ENCODE data around the gene OCEL1. TPM values are rescaled to one million over a fixed set of nuclear protein-coding genes. Genes with fewer than 3 reads are reported as not detected.

Gene OCEL1
- total RNA-seq, 1 donor from 2014 or later: 23.4 TPM

DNA sequence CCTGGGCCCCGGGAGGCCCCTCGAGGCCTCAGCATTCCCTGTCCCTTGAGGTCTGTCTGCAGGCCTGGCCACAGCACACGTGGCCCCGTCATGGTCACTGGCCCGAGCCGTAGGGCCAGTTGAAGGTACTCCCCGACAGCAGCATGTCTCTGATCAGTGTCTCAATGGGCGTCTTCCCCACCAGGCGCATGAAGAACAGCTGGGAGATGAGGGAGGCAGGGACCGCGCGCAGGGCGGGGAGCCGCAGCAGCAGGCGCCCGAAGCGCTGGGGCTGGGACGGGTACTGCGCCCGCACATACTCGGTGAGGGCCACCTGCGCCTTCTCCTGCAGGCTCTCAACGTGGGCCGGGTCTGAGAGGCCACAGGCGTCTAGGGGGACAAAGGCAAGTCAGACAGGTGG, 6.2 kb downstream of the OCEL1 start:
- TF ChIP-seq, protein P1, sequence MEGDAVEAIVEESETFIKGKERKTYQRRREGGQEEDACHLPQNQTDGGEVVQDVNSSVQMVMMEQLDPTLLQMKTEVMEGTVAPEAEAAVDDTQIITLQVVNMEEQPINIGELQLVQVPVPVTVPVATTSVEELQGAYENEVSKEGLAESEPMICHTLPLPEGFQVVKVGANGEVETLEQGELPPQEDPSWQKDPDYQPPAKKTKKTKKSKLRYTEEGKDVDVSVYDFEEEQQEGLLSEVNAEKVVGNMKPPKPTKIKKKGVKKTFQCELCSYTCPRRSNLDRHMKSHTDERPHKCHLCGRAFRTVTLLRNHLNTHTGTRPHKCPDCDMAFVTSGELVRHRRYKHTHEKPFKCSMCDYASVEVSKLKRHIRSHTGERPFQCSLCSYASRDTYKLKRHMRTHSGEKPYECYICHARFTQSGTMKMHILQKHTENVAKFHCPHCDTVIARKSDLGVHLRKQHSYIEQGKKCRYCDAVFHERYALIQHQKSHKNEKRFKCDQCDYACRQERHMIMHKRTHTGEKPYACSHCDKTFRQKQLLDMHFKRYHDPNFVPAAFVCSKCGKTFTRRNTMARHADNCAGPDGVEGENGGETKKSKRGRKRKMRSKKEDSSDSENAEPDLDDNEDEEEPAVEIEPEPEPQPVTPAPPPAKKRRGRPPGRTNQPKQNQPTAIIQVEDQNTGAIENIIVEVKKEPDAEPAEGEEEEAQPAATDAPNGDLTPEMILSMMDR (IDR thresholded peaks at IDR 0.05; ENCODE audit: partially characterized antibody, unreplicated experiment): no peak
- Mint-ChIP-seq H3K4me3 (ENCODE audit: unreplicated experiment) (no peak overlapping the region), H3K36me3 (ENCODE audit: unreplicated experiment) (no peaks in the 10 kb centered on the region), H3K4me1 (ENCODE audit: low read depth, unreplicated experiment) (peaks cover 2% of the 10 kb centered on the region), H3K9me3 (ENCODE audit: unreplicated experiment) (peaks cover 6% of the 10 kb centered on the region), H3K27me3 (ENCODE audit: unreplicated experiment) (peaks cover 3% of the 10 kb centered on the region), H3K27ac (ENCODE audit: unreplicated experiment) (no peak overlapping the region)
- no peak for DNase-seq

DNA sequence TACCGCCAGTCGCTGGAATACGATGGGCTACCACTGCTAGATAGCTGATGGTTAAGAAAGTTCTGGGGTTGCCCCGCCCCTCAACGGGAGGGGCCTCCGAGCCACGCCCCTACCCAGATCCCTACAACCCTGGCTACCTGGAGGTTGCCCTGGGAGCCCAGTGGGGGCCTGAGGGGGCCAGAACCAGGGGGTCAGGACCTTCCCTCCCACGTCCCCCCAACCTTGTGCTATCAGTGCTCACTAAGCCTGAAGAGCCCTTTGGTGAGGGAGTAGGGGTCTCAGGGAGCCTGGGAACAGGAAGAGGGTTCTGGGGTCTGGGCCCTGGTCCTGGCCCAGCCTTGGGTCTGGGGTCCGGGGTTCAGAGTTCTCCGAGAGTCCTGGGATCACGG, 8.9 kb downstream of the OCEL1 start:
- H3K27ac Mint-ChIP-seq (ENCODE audit: unreplicated experiment): no peak overlapping the region
- no peaks in the 10 kb centered on the region for H3K36me3 Mint-ChIP-seq (ENCODE audit: unreplicated experiment)
- peaks cover 9% of the 10 kb centered on the region for H3K9me3 Mint-ChIP-seq (ENCODE audit: unreplicated experiment)
- peak overlapping the region; percentile 63 for H3K4me3 Mint-ChIP-seq (ENCODE audit: unreplicated experiment)
- peaks cover 6% of the 10 kb centered on the region for H3K27me3 Mint-ChIP-seq (ENCODE audit: unreplicated experiment)
- TF ChIP-seq, protein P1 (IDR thresholded peaks at IDR 0.05; ENCODE audit: partially characterized antibody, unreplicated experiment): no peak
- DNase-seq: no peak
- peaks cover 2% of the 10 kb centered on the region for H3K4me1 Mint-ChIP-seq (ENCODE audit: low read depth, unreplicated experiment)

DNA sequence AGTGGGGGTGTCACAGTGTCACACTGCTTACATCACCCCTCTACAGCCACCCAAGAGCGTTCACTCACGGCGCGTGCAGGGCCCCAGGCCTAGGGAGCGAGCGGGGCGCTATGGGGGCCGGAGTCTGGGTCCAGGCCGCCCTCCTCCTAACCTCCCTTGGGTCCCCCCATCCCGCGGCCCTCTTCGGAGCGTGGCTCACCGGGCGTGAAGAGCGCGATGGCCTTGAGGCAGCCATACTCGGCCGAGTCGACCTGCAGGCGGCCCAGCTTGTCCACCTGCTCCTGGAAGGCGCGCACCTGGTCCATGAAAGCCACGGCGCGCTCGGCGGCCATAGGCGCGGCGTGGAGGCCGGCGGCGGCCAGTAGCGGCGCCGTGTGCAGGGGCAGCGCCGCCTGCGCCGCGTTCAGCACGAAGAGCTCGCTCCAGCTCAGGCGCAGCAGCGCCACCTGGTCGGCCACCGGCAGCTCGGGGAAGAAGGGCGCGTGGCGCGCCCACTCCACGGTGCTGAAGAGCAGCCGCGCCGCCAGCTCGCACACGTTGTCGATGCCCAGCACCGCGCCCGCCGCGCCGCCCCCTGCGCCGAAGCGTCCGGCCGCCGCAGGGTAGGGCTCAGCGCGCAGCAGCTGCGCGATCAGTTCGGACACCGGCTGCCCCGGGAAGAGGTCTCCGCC, 9.4 kb downstream of the OCEL1 start:
- peak; percentile 71 for DNase-seq
- Mint-ChIP-seq H3K27ac (ENCODE audit: unreplicated experiment) (no peak overlapping the region), H3K27me3 (ENCODE audit: unreplicated experiment) (peaks cover 6% of the 10 kb centered on the region), H3K4me3 (ENCODE audit: unreplicated experiment) (peak overlapping the region; percentile 63), H3K4me1 (ENCODE audit: low read depth, unreplicated experiment) (peaks cover 4% of the 10 kb centered on the region), H3K9me3 (ENCODE audit: unreplicated experiment) (peaks cover 9% of the 10 kb centered on the region), H3K36me3 (ENCODE audit: unreplicated experiment) (no peaks in the 10 kb centered on the region)
- TF ChIP-seq, protein P1 (IDR thresholded peaks at IDR 0.05; ENCODE audit: partially characterized antibody, unreplicated experiment): no peak

DNA sequence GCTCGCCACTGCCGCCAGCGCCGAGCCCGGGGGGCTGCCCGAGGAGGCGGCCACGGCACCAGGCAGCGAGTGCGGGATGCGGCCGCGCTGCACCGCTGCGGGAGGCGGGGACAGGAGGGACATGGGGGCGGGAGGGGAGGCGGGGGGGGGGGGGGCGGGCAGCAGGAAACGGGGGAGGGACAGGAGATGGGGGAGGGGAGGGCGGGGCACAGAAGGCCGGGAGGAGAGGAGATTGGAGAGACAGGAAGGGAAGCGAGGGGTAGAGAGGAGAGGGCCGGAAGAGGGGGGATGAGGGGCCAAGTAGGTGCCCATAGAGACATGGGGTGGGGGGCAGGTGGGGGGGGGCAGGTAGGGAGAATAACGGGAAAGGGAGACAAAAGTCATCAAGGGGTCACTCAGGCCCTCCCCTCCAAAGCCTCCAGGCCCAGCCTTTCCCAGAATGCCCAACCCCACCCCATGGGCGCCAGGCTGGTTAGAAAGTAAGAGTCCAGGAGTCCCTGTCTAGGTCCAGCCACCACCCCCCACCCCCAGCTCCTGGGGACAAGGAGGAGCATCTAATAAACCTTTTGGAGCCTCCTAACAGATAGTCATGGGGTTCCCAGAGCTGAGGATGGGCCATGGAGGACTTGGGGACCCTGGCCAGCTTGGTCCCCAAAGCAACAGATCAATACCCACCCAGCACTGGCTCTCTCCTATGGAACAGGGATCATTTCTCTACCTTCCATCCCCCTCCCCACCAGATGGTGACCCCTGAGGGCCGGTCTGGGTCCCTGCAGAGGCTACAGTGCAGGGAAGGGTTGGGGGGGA, 10.1 kb downstream of the OCEL1 start:
- H3K9me3 Mint-ChIP-seq (ENCODE audit: unreplicated experiment): peaks cover 9% of the 10 kb centered on the region
- H3K27ac Mint-ChIP-seq (ENCODE audit: unreplicated experiment): no peak overlapping the region
- no peak for DNase-seq
- H3K27me3 Mint-ChIP-seq (ENCODE audit: unreplicated experiment): peaks cover 6% of the 10 kb centered on the region
- H3K4me1 Mint-ChIP-seq (ENCODE audit: low read depth, unreplicated experiment): peaks cover 5% of the 10 kb centered on the region
- TF ChIP-seq, protein P1 (IDR thresholded peaks at IDR 0.05; ENCODE audit: partially characterized antibody, unreplicated experiment): no peak
- no peaks in the 10 kb centered on the region for H3K36me3 Mint-ChIP-seq (ENCODE audit: unreplicated experiment)
- no peak overlapping the region for H3K4me3 Mint-ChIP-seq (ENCODE audit: unreplicated experiment)

All from glutamatergic neuron (in vitro differentiated cells).